ENCODE measurements around the gene PUSL1.

Gene PUSL1

DNA sequence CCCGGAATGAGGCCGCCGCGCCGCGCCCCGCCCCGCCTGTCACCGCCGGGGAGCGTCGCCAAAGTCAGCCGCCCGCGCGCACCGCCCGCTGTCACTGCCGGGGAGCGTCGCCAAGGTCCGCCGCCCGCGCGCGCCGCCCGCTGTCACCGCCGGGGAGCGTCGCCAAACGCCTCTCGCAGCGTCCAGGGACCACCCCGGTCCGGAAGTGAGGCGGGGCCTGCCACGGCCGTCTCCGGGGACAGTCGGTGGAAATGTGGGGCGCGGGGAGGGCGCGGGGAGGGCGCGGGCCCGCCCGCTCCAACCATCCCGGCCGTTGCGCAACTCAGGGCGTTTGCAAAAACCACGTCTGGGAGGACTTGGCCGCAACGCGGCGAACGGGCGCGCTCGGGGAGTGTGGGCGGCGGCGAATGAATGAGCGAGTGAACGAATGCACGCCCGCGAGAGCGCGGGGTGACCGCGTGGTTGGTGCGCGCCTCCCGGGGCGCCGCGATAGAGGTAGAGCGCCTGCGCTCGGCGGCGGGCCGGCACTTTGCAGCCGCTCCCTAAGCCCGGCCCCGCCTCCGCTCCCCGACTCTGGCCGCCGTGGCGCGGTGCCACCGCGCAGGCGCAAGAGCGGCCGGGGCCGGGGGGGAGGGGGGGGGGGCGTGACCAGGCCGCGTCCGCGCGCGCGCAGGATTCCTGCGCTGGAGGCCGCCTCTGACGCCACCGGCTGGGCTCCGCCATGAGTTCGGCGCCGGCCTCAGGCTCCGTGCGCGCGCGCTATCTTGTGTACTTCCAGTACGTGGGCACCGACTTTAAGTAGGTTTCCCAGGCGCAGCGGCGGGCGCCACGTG lies at the start of gene PUSL1, which contains the start of gene ACAP3:
TSS of gene PUSL1 (plus strand) at position 675 of the 833 bp plus-strand sequence. CDS start at position 722, 47 bp downstream.
TSS of gene ACAP3 (minus strand) at position 8 of the 833 bp plus-strand sequence. CDS start 115 bp downstream, outside the sequence.
- peak; percentile 75 to 86 (median 80) for DNase-seq

DNA sequence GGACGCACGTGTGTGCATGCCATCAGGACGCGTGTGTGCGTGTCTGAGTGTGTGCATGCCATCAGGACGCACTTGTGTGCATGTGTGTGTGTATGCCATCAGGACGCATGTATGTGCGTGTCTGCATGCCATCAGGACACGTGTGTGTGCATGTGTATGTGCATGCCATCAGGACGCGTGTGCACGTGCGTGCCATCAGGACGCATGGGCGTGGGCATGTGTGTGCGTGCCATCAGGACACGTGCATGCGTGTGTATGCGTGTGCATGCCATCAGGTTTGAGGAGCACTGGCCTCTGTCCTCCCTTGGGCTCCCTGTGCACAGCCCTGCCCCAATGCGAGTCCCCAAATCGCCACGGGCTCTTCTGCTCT lies 49.3 kb upstream of the PUSL1 start:
- DNase-seq = no peak

GRCh38 chr1:1259540-1259939 lies 48.9 kb upstream of the PUSL1 start:
- DNase-seq = no peak

DNA sequence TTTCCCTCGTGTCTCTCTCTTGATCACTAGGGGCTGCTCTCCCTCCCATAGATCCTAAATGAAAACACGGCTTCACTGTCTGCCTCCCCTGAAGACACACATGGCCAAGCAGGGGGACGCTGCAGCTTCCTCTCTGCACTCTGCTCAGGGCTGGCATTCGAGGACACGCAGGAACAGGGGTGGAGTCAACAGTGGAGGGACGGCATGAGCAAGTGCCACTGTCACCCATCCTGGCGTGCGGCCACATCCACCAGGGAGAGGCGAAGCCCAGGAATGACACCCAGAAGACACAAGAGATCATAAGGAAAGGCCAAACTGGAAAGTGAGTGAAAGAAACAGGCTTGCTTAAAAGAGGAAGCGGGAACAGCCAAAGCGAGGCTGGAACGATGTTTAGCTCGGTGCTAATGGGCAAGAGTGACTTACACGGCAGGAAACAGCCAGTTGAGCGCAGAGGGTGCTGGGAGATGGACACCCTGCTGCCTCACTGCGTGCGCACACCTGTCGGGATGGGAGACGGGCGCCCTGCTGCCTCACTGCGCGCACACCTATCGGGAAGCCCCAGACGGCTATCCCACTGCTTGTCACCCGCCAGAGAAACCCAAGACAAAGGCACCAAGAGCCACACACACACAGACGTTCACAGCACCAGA lies 48.3 kb upstream of the PUSL1 start:
- DNase-seq = no peak

DNA sequence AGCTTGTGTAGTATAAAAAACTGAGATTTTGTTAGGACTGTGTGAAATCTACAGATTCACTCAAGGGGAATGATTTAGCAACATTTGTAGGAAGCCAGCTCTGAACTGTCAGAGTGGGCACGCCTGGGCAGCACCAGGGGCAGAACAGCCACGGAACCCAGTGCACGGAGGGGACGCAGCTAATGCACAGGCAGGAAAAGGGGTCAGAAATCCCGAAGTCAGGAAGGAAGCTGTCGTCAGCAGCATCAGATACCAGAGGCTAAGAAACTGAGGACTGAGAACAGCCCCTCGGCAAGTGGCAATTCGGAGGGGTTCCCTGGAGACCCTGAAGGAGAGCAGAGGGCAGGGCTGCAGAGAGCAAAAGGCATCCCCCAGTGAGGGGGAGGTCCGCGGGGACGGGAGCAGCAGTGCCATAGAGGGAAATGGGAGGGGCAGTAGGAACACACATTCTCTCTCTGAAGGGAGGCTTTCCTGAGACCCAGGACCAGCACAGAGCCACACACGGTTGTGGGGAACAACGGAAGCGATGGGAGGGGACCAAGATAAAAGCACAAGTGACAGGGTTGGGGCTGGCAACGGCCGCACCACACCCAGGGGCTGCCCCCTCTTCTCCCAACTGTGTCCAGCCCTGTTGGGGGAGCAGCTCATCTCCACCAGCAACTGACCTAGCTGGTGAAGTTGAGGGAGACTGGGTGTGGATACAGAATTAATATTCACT lies 47.4 kb upstream of the PUSL1 start:
- no peak for DNase-seq

- no peak for DNase-seq
These were observed 46.3 kb upstream of the PUSL1 start for GRCh38 chr1:1262071-1262470.

DNA sequence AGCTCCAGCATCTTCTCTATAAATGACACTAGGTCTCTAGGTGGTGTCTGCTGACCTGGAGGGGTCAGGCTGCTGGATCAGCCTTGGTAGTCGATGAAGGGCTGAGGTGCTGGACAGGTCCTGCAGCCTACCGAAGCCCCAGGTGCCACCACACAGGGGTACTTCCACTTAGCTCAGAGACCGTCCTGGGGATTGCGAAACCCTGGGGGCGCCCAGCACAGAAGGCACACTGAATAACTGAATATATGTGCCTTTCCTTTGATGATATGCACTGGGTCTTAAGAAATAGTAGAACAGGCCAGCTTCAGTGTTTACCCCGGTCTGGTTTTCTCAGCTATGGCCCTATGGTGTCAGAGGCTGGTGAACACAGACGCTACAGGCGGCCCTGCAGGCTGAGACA lies 45.6 kb upstream of the PUSL1 start:
- DNase-seq = no peak

DNA sequence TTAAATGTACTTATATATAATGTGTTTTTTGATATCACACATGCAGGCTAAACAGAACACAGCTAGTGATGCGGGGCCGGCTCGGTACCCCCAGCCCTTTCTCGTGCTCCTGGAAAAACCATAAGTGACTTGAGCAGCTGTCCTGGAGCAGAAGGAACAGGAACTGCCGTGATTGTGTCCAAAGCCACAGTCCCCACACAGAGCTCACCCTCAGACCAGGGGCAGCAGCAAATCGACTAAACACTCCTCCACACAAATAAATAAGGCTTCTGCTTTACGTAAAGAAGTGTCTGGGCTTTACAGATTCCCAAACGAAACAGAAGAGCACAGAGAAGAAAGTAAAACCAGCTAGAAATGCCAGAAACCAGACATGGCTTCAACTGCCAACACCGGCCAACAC lies 44.4 kb upstream of the PUSL1 start:
- DNase-seq = no peak

DNA sequence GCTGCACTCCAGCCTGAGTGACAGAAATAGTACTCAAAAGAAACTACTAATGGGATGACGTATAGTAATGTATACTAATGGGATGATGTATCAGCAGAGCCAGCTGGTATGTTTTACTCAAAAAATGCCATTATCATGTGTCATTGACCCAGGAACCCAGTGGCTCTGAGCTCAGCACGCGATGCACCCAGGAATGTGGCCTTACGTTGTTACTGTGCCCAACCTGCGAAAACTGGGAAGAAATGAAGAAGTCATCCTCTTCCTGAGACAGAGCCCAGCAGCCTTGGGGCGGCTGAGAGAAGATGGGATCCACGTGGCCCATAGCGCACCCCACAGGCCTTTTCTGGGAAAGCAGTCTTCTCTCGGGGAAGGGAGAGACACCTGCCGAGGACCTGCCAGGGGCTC lies 43.5 kb upstream of the PUSL1 start:
- no peak for DNase-seq

DNA sequence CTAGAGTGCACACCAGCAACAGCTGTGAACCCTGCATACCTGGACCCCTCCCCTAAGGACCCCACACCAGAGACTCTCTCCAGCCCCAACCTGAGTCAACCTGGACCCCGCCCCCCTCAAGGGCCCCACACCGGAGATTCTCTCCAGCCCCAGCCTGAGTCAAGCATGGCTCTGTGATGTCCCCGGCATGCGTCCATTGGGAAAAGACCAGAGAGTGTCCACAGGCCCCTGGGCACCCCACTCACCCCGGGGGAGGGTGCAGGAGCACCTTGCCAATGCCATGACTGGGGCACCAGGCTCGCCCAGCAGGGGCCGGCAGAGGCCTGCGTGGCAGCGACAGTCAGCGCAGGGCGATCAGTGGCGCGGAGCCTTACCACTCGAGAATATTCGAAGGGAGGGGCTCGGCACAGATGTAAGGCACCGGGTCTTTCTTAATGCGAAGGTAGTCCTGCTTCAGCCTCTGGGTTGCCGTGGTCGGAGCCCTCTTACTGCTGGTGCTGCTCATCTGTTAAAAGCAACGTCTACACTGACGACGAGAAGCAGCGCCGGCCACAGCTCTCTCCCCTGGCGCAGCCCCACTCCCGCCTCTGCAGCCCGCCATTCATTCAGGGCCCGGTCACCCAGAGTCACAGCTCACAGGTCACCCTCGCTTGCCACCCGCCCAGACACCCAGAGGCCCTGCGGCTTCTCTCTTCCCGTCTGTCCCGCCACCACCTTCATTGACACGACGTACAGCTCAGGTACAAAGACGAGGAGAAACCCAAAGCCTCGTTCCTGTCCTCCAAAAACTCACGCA lies 40.7 kb upstream of the PUSL1 start:
- no peak for DNase-seq

- no peak for DNase-seq
These were observed 40.1 kb upstream of the PUSL1 start for GRCh38 chr1:1268284-1268682.

GRCh38 chr1:1270813-1271212 lies 37.6 kb upstream of the PUSL1 start:
- DNase-seq = no peak

DNA sequence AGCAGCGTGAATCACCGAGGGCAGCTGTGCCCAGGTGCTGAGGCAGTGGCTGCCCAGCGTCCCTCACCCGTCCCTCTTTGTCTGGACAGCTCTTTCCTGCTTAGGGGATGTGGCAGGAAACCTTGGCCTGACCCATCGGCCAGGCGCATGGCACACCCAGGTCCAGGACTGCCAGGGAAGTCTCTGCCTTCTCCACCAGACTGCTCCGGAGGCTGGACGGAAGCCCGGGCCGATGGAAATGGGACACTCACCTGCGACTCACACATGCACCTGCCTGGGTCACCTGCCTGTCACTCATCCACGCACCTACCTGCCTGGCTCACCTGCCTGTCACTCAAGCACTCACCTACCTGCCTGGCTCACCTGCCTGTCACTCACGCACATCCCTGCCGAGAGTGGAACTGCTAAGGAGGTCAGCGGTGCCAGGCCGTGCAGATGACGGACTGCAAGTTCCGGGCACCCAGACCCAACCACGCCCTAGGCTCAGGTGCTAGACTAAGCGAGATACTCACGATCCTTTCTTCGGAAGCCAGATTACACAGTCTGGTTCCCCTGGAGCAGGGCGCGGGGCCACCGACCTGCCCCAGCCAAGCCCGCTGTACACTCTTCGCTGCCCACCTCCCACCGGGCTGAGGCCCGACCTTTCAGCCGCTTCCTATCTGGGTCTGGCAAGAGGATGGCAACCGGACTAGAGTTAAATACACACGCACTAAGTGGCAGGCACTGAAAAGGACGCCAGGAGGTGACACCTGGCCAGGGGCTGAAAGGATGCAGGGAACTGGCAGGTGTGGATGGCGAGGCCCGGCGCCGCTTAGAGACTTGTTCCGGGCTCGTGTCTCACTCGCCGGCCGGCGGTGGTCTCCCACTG lies 35.8 kb upstream of the PUSL1 start:
- DNase-seq = no peak

GRCh38 chr1:1273209-1273511 lies 35.2 kb upstream of the PUSL1 start:
- no peak for DNase-seq

- peak; percentile 88 to 95 (median 91) for DNase-seq
These were observed 34.7 kb upstream of the PUSL1 start, which contains the start of gene UBE2J2 for GRCh38 chr1:1273512-1274298. Gene UBE2J2, minus strand, starts transcription at chr1:1273854. Its CDS starts 5,862 bp downstream, at chr1:1267992.

DNA sequence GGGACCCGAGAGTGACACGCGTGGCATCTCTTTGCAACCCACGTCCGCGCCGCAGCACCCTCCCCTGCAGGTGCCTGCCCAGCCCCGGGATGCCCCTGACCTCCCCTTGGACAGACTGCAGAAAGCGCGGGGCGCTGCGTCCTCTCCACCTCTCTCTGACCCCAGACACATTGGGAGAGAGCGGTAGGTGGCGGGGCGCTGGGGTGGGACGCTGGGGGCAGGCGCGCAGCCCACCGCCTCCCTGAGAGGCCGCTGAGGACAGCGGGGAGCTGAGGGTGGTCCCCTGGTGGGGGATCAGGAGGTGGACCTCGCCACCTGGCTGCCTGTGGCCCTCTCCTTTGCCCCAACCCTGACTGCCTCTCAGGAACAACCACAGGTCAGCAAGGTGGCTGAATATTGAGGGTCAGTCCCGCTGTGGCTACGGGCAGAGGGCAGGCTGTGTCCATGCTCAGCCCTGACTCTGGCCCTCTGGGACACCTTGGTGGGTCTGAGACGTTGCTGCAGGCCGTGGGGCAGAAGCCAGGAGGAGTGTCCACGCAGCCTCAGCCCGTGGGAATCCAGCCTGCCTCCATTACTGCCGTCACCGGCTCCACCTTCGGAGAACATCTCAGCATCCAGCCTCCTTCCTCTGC lies 34.0 kb upstream of the PUSL1 start:
- DNase-seq = no peak

DNA sequence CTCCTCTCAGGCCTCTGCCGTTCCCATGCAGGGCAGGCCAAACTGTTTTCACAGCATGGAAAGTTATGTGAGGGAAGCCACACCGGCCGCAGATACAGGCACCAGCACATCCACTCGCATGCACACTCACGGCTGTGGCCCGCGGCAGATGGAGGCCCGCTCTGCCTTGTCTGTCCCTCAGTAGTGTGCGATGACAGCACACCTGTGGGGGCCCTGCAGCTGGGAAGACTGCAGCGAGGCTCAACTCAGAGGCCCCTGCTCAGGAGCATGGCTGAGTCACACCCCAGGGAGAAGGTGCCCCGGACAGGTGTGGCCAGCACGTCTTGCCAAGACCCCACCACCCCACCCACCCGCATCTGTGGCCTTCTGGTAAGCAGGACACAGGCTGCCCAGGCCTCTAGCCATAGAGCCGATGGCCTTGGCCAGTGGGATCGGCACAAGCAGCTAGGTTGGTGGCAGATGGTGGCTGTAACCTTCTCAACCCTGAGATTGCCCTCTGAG lies 33.4 kb upstream of the PUSL1 start:
- DNase-seq = no peak

DNA sequence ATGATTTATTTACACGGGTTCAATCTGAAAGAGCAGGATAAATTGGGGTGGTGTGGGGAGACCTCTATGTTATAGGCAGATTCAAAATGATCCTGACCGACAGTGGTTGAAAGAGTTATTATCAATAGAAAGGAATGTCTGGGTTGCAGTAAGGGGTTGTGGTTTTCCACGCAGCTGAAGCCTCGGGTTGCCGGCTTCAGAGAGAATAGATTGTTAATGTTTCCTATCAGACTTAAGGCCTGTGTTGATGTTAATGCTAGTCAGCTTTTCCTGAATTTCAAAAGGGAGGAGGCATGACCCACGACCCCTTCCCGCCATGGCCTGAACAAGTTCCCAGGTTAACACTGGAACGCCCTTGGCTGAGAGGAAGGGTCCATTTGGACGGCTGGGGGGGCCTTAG lies 32.6 kb upstream of the PUSL1 start:
- DNase-seq = no peak

DNA sequence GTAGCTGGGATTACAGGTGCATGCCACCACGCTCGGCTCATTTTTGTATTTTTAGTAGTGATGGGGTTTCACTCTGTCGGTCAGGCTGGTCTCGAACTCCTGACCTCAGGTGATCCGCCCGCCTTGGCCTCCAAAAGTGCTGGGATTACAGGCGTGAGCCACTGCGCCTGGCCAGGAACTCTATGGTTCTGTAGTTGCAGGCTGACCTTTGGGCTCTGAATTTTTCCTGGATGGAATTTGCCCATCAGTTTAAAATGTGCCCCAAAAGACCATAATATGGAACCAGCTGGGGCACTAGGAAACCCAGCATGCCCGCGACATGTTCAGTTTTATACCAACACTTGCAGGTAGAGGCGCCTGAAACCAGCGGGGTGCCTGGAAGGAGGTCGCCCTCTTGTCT lies 29.8 kb upstream of the PUSL1 start:
- DNase-seq = no peak

- no peak for DNase-seq
These were observed 29.4 kb upstream of the PUSL1 start for GRCh38 chr1:1279028-1279427.

All from activated CD4-positive, CD25-positive, alpha-beta regulatory T cell (primary cell).